Loucy (cell line): ENCODE data around the gene EEPD1.

Experiments
- H2AFZ ChIP-seq: fragments of 200-600 bp; sonication (generic); 2 replicates; pipeline ENCODE4 v1.6.0; 2016; ENCODE audit warnings: antibody characterized with exemption, mild to moderate bottlenecking, low read length, moderate library complexity
- H3F3A ChIP-seq: fragments of 200-600 bp; 2 replicates; pipeline ENCODE4 v1.6.0; 2016; ENCODE audit warnings: antibody characterized with exemption, low read depth, mild to moderate bottlenecking
- H3K27me3 ChIP-seq: fragments of 200-600 bp; sonication (generic); 2 replicates; pipeline ENCODE4 v1.6.1; 2014; ENCODE audit warnings: low read length, mild to moderate bottlenecking; ENCODE audit not compliant: insufficient read depth, poor library complexity, severe bottlenecking
- H3K36me3 ChIP-seq: fragments of 200-600 bp; sonication (generic); 2 replicates; pipeline ENCODE4 v1.6.1; 2016; ENCODE audit warnings: low read length; ENCODE audit not compliant: insufficient read depth
- H3K4me1 ChIP-seq: fragments of 200-600 bp; sonication (generic); 2 replicates; pipeline ENCODE4 v1.5.1; 2014; ENCODE audit warnings: low read length, mild to moderate bottlenecking; ENCODE audit not compliant: insufficient read depth, poor library complexity, severe bottlenecking
- H3K4me2 ChIP-seq: fragments of 200-600 bp; sonication (generic); 2 replicates; pipeline ENCODE4 v1.6.0; 2014; ENCODE audit warnings: antibody characterized with exemption, low read length, low read depth, mild to moderate bottlenecking; ENCODE audit not compliant: poor library complexity, severe bottlenecking
- H3K4me3 ChIP-seq: fragments of 200-600 bp; sonication (generic); 2 replicates; pipeline ENCODE4 v1.5.1; 2014; ENCODE audit warnings: low read length, mild to moderate bottlenecking, mixed read lengths; ENCODE audit not compliant: poor library complexity, severe bottlenecking
- H3K79me2 ChIP-seq: fragments of 200-600 bp; sonication (generic); 2 replicates; pipeline ENCODE4 v1.6.1; 2014; ENCODE audit warnings: low read length; ENCODE audit not compliant: insufficient read depth
- H3K9ac ChIP-seq: fragments of 200-600 bp; sonication (generic); 2 replicates; pipeline ENCODE4 v1.6.0; 2014; ENCODE audit warnings: mild to moderate bottlenecking, low read depth, low read length, moderate library complexity; ENCODE audit not compliant: poor library complexity, severe bottlenecking
- H3K9me2 ChIP-seq: fragments of 200-600 bp; sonication (generic); replicated peaks from 2 replicates; pipeline ENCODE4 v1.6.1; 2016; ENCODE audit warnings: low read depth, low read length, mixed read lengths
- H3K9me3 ChIP-seq: fragments of 200-600 bp; sonication (generic); 2 replicates; pipeline ENCODE4 v1.6.1; 2014; ENCODE audit warnings: mild to moderate bottlenecking, antibody characterized with exemption, low read length, low read depth; ENCODE audit not compliant: insufficient read depth
- H4K20me1 ChIP-seq: fragments of 200-600 bp; sonication (generic); 2 replicates; pipeline ENCODE4 v1.6.0; 2014; ENCODE audit warnings: antibody characterized with exemption, low read length, mild to moderate bottlenecking; ENCODE audit not compliant: insufficient read depth, poor library complexity, severe bottlenecking
- EZH2phosphoT487 ChIP-seq: fragments of 200-600 bp; IDR thresholded peaks from 2 replicates; pipeline ENCODE4 v1.6.1; 2018; ENCODE audit warnings: antibody characterized with exemption, mild to moderate bottlenecking, moderate library complexity, borderline replicate concordance
- TF ChIP-seq, protein P1 (sequence below): fragments of 200-600 bp; sonication (generic); conservative IDR thresholded peaks from 2 replicates; pipeline ENCODE4 v1.5.1; 2014; ENCODE audit warnings: mild to moderate bottlenecking, antibody characterized with exemption, low read length

Gene EEPD1

DNA sequence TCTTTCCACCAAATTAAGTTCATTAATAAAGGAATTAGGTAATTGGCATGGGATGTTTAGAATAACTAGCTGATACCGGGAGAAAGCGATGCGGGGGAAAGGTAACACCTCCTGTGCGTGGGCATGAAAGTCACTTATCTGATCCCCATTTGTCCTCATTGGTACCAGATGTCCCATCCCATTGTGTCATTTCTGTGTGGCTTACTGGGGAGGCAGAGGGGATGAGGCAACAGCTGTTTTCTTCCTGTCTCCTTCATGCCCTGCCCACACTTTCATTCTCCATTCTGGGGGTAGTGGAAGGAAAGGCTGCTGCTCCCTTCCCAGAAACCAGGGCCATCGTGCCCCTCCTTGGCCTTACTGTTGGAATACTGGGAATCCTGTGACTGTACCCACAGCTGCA, 27.1 kb downstream of the EEPD1 start:
- no peaks in the 10 kb centered on the region for H3K9me3 ChIP-seq
- no peak overlapping the region for H2AFZ ChIP-seq
- H3K36me3 ChIP-seq: no peaks in the 10 kb centered on the region
- H4K20me1 ChIP-seq: no peaks in the 10 kb centered on the region
- H3K9me2 ChIP-seq: no peaks in the 10 kb centered on the region
- no peaks in the 10 kb centered on the region for H3F3A ChIP-seq
- no peak overlapping the region for H3K4me3 ChIP-seq
- H3K79me2 ChIP-seq: no peaks in the 10 kb centered on the region
- no peak overlapping the region for H3K4me2 ChIP-seq
- no peak overlapping the region for H3K9ac ChIP-seq
- H3K27me3 ChIP-seq: no peaks in the 10 kb centered on the region
- peaks cover 15% of the 10 kb centered on the region for H3K4me1 ChIP-seq
- TF ChIP-seq EZH2phosphoT487: no peak
- TF ChIP-seq, protein P1, sequence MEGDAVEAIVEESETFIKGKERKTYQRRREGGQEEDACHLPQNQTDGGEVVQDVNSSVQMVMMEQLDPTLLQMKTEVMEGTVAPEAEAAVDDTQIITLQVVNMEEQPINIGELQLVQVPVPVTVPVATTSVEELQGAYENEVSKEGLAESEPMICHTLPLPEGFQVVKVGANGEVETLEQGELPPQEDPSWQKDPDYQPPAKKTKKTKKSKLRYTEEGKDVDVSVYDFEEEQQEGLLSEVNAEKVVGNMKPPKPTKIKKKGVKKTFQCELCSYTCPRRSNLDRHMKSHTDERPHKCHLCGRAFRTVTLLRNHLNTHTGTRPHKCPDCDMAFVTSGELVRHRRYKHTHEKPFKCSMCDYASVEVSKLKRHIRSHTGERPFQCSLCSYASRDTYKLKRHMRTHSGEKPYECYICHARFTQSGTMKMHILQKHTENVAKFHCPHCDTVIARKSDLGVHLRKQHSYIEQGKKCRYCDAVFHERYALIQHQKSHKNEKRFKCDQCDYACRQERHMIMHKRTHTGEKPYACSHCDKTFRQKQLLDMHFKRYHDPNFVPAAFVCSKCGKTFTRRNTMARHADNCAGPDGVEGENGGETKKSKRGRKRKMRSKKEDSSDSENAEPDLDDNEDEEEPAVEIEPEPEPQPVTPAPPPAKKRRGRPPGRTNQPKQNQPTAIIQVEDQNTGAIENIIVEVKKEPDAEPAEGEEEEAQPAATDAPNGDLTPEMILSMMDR: no peak

DNA sequence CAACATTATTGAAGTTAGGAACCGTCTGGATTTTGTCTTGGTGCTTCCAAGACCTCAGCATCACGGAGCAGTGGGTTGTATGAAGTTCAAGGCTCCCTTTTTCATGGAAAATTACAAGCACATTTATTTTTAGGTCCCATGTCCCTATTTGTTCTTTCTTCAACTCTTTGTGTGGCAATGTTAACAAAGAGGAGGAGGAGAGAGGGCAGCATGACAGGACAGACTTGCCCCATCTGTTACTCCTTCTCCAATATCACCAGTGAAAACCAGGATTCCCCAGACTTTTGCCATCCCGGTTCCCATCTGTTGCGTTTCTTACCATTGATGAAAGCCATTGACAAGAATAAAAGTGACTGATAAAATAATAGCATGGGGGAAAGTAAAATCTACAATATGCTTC, 28.6 kb downstream of the EEPD1 start:
- Histone ChIP-seq H3K4me2 (no peak overlapping the region), H3K9me2 (no peaks in the 10 kb centered on the region), H3K9me3 (no peaks in the 10 kb centered on the region), H3K36me3 (no peaks in the 10 kb centered on the region), H3K9ac (no peak overlapping the region), H3K4me3 (no peak overlapping the region), H3K27me3 (no peaks in the 10 kb centered on the region), H4K20me1 (no peaks in the 10 kb centered on the region), H3K4me1 (peaks cover 9% of the 10 kb centered on the region), H3F3A (no peaks in the 10 kb centered on the region), H2AFZ (no peak overlapping the region), H3K79me2 (no peaks in the 10 kb centered on the region; the same call in 1 of the 2 replicates)
- TF ChIP-seq, protein P1: no peak
- no peak for TF ChIP-seq EZH2phosphoT487

DNA sequence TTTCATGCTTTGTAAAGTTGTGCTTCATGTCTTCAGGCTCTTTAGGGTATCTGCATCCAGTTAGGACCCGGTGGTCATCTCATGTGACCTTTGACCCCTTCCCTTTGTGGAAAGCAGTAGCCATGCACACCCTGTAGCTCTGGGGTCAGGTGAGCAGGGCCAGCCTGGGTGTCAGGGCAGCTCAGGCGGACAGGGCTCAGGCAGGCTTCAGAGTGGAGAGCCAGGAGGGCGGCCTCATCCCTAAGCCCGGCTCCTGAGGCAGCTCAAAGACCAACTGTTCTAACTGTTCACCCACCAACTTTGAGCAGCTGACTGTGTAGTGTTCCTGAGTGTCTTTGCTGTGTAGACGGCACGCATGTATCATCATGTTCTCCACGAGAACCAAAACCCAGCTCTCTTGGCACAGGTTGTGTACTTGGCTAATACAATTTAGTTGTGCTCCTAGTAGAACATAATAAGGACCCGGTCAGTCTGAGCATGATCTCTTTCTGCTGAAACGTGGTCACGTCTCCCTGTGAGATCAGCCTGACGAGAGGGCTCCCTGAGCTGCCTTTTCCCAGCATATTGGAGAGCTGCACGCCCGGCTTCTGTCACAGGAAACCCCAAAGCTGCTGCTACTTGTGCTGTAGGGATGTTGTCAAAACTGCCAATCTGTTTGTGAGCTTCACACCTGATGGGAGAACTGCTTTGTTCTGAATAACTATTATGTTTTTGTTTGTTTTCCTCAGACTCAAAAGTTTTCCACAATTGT, 30.0 kb downstream of the EEPD1 start:
- no peak for TF ChIP-seq EZH2phosphoT487
- TF ChIP-seq, protein P1: no peak
- no peak overlapping the region for H3K9ac ChIP-seq
- no peaks in the 10 kb centered on the region for H3K9me3 ChIP-seq
- no peaks in the 10 kb centered on the region for H3F3A ChIP-seq
- H4K20me1 ChIP-seq: no peaks in the 10 kb centered on the region
- H3K79me2 ChIP-seq: no peaks in the 10 kb centered on the region; the same call in 1 of the 2 replicates
- no peak overlapping the region for H2AFZ ChIP-seq
- H3K4me3 ChIP-seq: no peak overlapping the region
- H3K36me3 ChIP-seq: no peaks in the 10 kb centered on the region
- no peak overlapping the region for H3K4me2 ChIP-seq
- H3K9me2 ChIP-seq: no peaks in the 10 kb centered on the region
- H3K4me1 ChIP-seq: peaks cover 9% of the 10 kb centered on the region
- no peaks in the 10 kb centered on the region for H3K27me3 ChIP-seq
